Vagina (tissue), 2 donors: ENCODE results near the gene CHMP1B.

Experiments used
- POLR2A ChIP-seq, 2 donors: fragments of 450-650 bp; IDR thresholded peaks; one replicate each; pipeline ENCODE4 v1.6.1; 2017; ENCODE audit warnings: antibody characterized with exemption in 2 of 2, mild to moderate bottlenecking in 2 of 2, moderate library complexity in 2 of 2
- POLR2AphosphoS5 ChIP-seq, 2 donors: sonication (generic); formaldehyde crosslinking; IDR thresholded peaks; one replicate each; pipeline ENCODE4 v1.9.0; 2017; ENCODE audit warnings: antibody characterized with exemption in 2 of 2, mild to moderate bottlenecking in 2 of 2, low read depth in 1 of 2; ENCODE audit not compliant: insufficient read depth in 1 of 2
- TF ChIP-seq, protein P1 (sequence below), 3 experiments: fragments of 450-650 bp in 2 of 3; fragments of 200-600 bp in 1 of 3; sonication (generic) in 1 of 3; IDR thresholded peaks; one replicate each; pipeline ENCODE4 v1.5.1; 2017 to 2019; ENCODE audit warnings: antibody characterized with exemption in 3 of 3, mild to moderate bottlenecking in 2 of 3, moderate library complexity in 2 of 3

DNA sequence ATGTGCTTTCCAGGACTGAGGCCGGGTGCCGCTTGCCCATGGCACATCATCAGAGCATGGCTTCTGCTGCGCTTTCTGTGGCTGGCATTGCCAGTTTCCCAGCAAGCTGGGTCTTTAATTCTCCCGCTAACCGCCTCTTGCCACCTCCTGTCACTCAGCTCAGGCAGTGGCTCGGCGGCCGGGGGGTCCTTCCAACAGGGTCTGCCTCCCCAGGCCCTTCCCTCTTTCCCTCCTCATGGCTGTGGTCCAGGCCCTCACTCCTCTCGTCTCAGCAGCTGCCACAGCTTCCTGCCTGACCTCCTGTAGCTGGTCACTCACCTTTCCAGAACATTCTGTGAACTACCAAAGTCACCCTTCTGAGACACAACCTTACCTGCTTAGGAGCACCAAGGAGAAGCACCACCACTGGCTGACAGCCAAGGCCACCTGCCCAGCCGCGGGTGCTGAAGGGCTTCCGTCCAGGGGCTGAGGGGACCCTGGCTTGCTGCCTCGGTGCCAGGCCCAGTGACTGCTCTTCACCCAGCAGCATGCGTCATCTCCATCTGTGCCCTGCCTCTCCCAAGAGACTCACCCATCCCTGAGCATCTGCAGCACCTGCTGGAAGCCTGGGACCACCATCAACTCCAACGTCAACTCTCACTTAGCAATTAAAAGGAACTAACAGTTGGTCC, 22.6 kb downstream of the CHMP1B start:
- TF ChIP-seq, protein P1, sequence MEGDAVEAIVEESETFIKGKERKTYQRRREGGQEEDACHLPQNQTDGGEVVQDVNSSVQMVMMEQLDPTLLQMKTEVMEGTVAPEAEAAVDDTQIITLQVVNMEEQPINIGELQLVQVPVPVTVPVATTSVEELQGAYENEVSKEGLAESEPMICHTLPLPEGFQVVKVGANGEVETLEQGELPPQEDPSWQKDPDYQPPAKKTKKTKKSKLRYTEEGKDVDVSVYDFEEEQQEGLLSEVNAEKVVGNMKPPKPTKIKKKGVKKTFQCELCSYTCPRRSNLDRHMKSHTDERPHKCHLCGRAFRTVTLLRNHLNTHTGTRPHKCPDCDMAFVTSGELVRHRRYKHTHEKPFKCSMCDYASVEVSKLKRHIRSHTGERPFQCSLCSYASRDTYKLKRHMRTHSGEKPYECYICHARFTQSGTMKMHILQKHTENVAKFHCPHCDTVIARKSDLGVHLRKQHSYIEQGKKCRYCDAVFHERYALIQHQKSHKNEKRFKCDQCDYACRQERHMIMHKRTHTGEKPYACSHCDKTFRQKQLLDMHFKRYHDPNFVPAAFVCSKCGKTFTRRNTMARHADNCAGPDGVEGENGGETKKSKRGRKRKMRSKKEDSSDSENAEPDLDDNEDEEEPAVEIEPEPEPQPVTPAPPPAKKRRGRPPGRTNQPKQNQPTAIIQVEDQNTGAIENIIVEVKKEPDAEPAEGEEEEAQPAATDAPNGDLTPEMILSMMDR (IDR thresholded peaks at IDR 0.05), result no peak
- TF ChIP-seq POLR2A (IDR thresholded peaks at IDR 0.05) (no peak), POLR2AphosphoS5 (IDR thresholded peaks at IDR 0.05; ENCODE audit: insufficient read depth in 1 of 2, low read depth in 1 of 2) (no peak)
